ENCODE results near the gene MYH11.

- TF ChIP-seq CTCF (IDR thresholded peaks at IDR 0.05; ENCODE audit: low read depth, low read length): no peak
- no peak for TF ChIP-seq POLR2A (IDR thresholded peaks at IDR 0.05; ENCODE audit: extremely low read depth, insufficient read length)
Measured at GRCh38 chr16:15737140-15737644, 119.6 kb downstream of the MYH11 start.
